Stimulated activated CD4-positive, alpha-beta T cell treated with anti-CD3 and anti-CD28 coated beads, Interleukin-1b, Interleukin-23, amount 100 ng/mL, for 4 hours (primary cell): Measurements from ENCODE around the gene NPHP3.
A peak's percentile ranks its signal among the peaks of the same experiment; 100 is the strongest.

Experiments
- DNase-seq, 2 donors: peaks; one replicate each; pipeline ENCODE4 v3.0.0-alpha.2; 2020; ENCODE audit warnings: low read depth in 2 of 2

Gene NPHP3

DNA sequence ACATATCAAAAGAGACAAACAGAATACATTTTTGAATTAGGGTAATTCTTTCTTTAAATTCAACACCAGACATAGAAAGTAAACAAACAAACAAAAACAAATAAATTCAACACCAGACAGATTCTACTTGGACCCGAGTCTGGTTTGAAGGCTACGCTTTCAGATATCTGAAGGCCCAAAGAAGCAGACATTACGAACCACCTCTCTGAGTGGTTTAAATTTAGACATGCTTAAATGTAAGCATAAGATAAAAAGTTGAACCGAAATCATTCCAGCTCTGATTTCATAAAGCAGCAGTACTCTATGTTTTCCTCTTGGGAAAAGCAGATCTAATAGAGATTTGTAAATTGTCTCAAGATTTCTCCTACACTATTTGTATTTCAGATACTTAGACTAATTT lies 32.2 kb downstream of the NPHP3 start:
- DNase-seq = no peak

DNA sequence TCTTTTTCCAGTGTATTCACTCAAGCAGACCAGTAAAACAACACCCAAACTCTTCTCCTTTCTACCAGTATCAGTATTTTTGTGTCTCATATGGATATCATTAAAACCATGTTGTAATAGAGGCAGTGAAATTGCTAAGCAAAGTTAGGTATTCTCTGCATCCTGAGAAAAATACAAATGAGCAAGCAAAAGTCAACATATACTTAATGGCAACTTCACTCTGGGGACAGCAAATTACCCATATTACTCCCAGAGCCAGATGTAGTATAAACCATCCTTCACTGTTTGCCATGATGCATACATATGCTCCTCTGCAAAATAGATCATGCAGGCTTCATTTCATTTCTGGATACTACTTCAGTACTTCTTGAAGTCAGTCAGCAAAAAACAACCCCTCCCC lies 40.0 kb downstream of the NPHP3 start:
- no peak for DNase-seq

DNA sequence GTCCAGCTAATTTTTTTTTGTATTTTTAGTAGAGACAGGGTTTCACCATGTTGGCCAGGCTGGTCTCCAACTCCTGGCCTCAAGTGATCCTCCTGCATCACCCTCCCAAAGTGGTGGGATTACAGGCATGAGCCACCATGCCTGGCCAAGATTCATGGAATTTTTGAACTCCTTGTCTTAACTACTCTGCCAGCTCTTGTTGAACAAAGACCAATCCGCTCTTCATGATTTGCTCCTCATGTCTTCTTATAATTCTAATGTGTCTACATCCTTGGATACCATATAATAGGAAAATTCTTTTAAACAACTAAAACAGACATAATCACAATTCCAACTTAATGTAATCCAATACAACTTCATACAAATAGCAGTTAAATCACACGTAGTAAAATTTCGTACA lies 40.8 kb downstream of the NPHP3 start:
- no peak for DNase-seq

DNA sequence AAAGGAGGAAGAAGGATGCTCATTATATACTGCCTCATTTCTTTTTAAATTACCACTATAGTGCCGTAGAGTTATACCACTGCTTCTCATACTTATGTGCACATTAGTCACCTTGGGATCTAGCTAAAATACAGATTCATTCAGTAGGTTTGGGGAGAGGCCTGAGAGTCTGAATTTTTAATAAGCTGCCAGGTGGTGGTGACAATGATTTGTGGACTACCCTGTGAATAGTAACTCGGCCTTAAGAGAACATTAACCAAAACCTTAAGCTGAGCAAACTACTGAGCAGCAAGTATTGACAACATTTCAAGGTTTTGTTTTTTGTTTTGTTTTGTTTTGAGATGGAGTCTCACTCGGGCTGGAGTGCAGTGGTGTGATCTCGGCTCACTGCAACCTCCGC lies 42.3 kb downstream of the NPHP3 start:
- DNase-seq = no peak

DNA sequence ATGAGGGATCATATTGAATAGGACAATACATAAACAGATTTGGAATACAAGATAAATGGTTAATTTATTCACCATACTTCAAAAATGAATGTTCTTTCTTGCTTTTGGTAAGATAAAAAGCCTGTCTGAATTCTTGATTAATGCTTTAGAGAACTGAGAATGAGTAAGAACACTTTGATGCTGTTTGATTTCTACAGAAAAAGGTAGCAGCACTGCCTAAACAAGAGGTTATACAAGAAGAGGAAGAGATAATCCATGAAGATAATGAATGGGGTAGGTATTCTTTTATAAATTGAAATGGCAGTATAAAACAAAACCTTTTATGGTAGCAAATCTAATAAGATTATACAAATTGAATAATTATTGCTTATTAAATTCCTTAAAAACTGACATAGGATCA lies 46.8 kb downstream of the NPHP3 start:
- no peak for DNase-seq

DNA sequence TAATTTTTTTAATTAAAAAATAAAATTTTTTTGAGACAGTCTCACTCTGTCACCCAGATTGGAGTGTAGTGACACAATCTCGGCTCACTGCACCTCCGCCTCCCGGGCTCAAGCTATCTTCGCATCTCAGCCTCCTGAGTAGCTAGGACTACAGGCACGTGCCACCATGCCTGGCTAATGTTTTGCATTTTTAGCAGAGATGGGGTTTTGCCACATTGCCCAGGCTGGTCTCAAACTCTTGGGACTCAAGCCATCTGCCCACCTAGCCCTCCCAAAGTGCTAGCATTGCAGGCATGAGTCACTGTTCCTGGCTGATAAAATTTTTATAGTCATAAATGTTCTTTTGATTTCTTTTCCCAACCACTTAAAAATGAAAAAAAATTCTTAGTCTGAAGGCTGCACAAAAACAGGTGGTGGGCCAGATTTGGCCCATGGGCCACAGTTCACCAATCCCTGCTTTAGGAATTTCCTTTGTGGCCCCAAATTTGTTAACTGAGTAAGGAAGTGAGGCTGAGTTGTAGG lies 52.9 kb downstream of the NPHP3 start:
- DNase-seq = no peak

DNA sequence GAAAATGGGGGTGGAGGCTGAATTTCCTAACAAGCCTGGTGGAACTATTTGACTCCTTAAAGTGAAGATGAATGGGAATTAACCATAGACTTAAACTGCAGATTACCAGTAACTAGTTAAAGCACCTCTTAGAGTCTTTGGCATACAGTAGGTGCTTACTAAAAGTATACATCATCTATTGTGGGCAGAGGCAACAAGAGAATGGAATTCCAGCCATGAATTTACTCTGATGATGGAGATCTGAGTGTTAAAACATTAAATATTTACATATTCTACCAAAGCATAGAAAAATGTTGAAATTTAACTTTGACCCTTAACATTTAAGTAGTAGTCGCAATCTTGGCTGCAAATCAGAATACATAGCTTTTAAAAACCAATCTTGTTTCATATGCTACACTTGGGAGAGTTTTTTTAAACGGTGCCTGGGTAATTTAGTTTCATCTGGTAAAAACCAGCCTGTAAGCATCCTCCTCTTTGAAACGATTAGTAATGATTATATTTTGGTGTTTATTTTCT lies 56.9 kb downstream of the NPHP3 start:
- DNase-seq = no peak

- no peak for DNase-seq
These were observed 60.0 kb downstream of the NPHP3 start for GRCh38 chr3:132662212-132662611.

- DNase-seq = no peak
These were observed 61.1 kb downstream of the NPHP3 start for GRCh38 chr3:132661101-132661500.

GRCh38 chr3:132660811-132661070 lies 61.5 kb downstream of the NPHP3 start:
- DNase-seq = no peak

- DNase-seq = peak; percentile 52 to 59
These were observed 62.0 kb downstream of the NPHP3 start, which contains the start of gene UBA5 for GRCh38 chr3:132660052-132660810. TSS of gene UBA5 (plus strand) at chr3:132660329. CDS start at chr3:132660538, 209 bp downstream.

- peak in 1 of 2 donors; percentile 14 for DNase-seq
These were observed 62.7 kb downstream of the NPHP3 start, which contains the start of gene ACAD11 for GRCh38 chr3:132659365-132660051. TSS of gene ACAD11 (minus strand) at chr3:132659809. CDS start at chr3:132659751, 58 bp downstream.

- no peak for DNase-seq
These were observed 63.2 kb downstream of the NPHP3 start for GRCh38 chr3:132659000-132659364.

GRCh38 chr3:132657869-132658747 lies 64.1 kb downstream of the NPHP3 start:
- DNase-seq = no peak

DNA sequence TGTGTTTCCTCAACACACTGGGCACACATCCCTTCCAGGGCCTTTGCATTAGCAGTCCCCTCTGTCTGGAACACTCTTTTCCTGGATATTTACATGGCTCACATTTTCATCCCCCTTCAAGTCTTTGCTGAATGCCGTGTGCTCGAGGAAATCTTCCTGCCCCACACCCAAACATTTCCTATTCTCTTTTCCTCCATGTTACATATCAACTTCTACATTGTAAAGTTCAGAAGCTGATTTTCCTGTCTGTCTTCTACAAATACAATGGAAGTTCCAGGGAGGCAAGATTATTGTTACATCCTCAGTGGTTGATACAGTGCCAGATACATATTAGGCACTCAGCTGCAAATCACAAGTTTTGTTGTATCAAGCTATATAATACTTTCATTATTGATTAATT lies 66.7 kb downstream of the NPHP3 start:
- no peak for DNase-seq

- no peak for DNase-seq
These were observed 67.5 kb downstream of the NPHP3 start for GRCh38 chr3:132654721-132655120.

GRCh38 chr3:132654190-132654589 lies 68.0 kb downstream of the NPHP3 start:
- DNase-seq = no peak

GRCh38 chr3:132652640-132653270 lies 69.5 kb downstream of the NPHP3 start:
- no peak for DNase-seq

DNA sequence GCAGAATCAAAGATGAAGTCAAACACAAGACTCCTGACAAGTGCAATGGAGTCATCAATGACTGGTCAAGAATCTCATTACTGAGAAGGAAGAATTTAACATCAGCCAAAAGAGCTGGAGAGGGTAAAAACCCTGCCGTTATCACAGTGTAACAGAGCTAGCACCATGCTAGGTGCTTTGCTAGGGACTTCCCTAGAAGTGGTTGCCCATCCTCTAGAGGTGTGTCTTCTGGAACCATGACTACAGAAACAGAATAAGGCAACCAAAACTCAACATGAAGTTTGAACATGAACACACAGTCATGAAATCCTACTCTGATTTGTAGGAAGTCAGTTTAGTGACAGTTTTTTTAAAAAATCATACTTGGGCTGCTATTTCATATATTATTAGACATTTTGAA lies 72.1 kb downstream of the NPHP3 start:
- DNase-seq = no peak

DNA sequence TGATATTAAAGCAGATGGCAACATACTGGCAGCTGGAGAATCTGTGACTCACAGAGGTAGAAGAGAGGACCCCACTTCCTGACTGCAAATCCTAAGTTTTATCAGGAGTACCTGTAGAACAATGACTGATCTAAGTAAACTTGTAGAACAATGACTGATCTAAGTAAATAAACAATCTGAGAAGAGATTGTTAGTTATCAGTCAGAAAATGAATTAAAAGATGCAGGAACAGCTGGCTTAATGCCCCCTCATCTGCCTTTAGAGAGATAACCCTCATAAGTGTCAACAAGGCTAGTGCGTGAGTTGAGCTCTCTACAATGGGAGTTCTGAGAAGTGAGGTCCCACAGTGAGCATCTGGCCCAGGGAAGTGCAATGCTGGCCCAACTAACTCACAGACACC lies 77.2 kb downstream of the NPHP3 start:
- no peak for DNase-seq

DNA sequence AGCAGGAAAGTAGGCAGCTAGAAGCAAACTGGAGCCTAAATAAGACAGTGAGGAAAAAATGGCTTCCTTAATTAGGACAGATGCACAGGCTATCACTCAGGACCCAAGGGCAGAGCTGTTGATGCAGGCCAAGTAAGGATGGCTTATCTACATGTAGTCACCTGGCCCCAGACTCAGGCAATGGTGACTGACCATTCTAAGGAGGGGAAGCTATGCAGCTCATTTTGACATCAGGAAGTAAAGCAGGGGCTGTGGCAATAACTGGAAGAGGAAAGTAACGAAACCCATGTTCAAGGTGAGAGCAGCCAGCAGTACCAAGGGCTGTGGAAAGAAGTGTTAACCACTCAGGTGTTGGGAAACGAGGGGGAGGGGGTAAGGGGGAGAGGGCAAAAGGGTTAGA lies 78.8 kb downstream of the NPHP3 start:
- DNase-seq = no peak

- no peak for DNase-seq
These were observed 79.7 kb downstream of the NPHP3 start for GRCh38 chr3:132642539-132642847.
